Uterus (tissue), 4 donors: ENCODE measurements around the gene CRIP2. TPM values are rescaled to one million over a fixed set of nuclear protein-coding genes. Genes with fewer than 3 reads are reported as not detected.
A peak's percentile ranks its signal among the peaks of the same experiment; 100 is the strongest.

Source experiments
- DNase-seq, 2 donors: peaks; one replicate each; pipeline ENCODE4 v3.0.0-alpha.2; 2019 to 2020
- H3K27ac ChIP-seq, 2 donors: fragments of 200-600 bp; sonication (generic); 1 replicate in 1 of 2; 2 replicates in 1 of 2; pipeline ENCODE4 v1.5.1; 2016 to 2018
- H3K27me3 ChIP-seq, 2 donors: fragments of 200-600 bp; sonication (generic); one replicate each; pipeline ENCODE4 v1.5.1; 2018 to 2019; ENCODE audit warnings: control low read depth in 1 of 2
- H3K36me3 ChIP-seq, 2 donors: fragments of 200-600 bp; sonication (generic); one replicate each; pipeline ENCODE4 v1.5.1; 2019; ENCODE audit warnings: control low read depth in 1 of 2
- H3K4me1 ChIP-seq, 2 donors: fragments of 200-600 bp; sonication (generic); one replicate each; pipeline ENCODE4 v1.5.1; 2018 to 2019; ENCODE audit warnings: control low read depth in 1 of 2
- H3K4me3 ChIP-seq, 2 donors: fragments of 200-600 bp; sonication (generic); 1 replicate in 1 of 2; 2 replicates in 1 of 2; pipeline ENCODE4 v1.5.1; 2018 to 2019; ENCODE audit warnings: mild to moderate bottlenecking in 1 of 2
- H3K9me3 ChIP-seq, 2 donors: fragments of 200-600 bp; sonication (generic); one replicate each; pipeline ENCODE4 v1.5.1; 2019; ENCODE audit warnings: control low read depth in 1 of 2
- CTCF ChIP-seq, 4 experiments: fragments of 200-600 bp in 2 of 4; fragments of 450-650 bp in 2 of 4; sonication (generic) in 2 of 4; IDR thresholded peaks; one replicate each; pipeline ENCODE4 v1.5.1; 2016 to 2019; ENCODE audit warnings: antibody characterized with exemption in 4 of 4, mild to moderate bottlenecking in 2 of 4, moderate library complexity in 1 of 4
- POLR2A ChIP-seq, 2 donors: fragments of 450-650 bp; IDR thresholded peaks; one replicate each; pipeline ENCODE4 v1.6.1; 2016; ENCODE audit warnings: antibody characterized with exemption in 2 of 2, mild to moderate bottlenecking in 1 of 2, moderate library complexity in 1 of 2
- intact Hi-C: fragments of 100-400 bp; cut with DNase I; formaldehyde crosslinking; loops from one replicate; pipeline ENCODE4 v1.15.1; 2023; ENCODE audit warnings: low total_unique reads
- total RNA-seq, 4 donors: library from RNA; depleted of rRNA in 3 of 4; stranded (reverse); fragments of >200 nt in 3 of 4; gene quantifications; one replicate each; pipeline versions ENCODE4 v1.1.0 to v1.2.4, GENCODE V29; 2014 to 2023
- donor health status: DM: yes; HTN: yes; CAD: no.

The CRIP2 gene
- total RNA-seq, 4 donors from 2014 or later: 76.1 to 377 (median 163) TPM

- no peaks in the 10 kb centered on the region for H3K27me3 ChIP-seq
- DNase-seq: peak; percentile 71 to 82
- peak overlapping the region; percentile 27 to 73 for H3K4me3 ChIP-seq
- intact Hi-C loops: no loop called here
- no peaks in the 10 kb centered on the region for H3K9me3 ChIP-seq
- H3K36me3 ChIP-seq: no peaks in the 10 kb centered on the region
- peaks cover 0 to 16% of the 10 kb centered on the region in 2 donors for H3K4me1 ChIP-seq
- H3K27ac ChIP-seq: peak overlapping the region; percentile 25 to 73
- TF ChIP-seq POLR2A (IDR thresholded peaks at IDR 0.05) (peak in 1 of 2 donors; percentile 57), CTCF (IDR thresholded peaks at IDR 0.05) (peak; percentile 72 to 96 (median 94))
Measured at GRCh38 chr14:105527826-105528585, 53.4 kb downstream of the CRIP2 start.

GRCh38 chr14:105528586-105529318, 54.1 kb downstream of the CRIP2 start:
- H3K4me1 ChIP-seq: peaks cover 0 to 16% of the 10 kb centered on the region in 2 donors

GRCh38 chr14:105529319-105529568, 54.6 kb downstream of the CRIP2 start:
- TF ChIP-seq CTCF (IDR thresholded peaks at IDR 0.05): no peak
- TF ChIP-seq POLR2A (IDR thresholded peaks at IDR 0.05): no peak
- DNase-seq: no peak
- H3K4me1 ChIP-seq: peaks cover 0 to 16% of the 10 kb centered on the region in 2 donors
- no peaks in the 10 kb centered on the region for H3K9me3 ChIP-seq
- H3K4me3 ChIP-seq: no peak overlapping the region
- H3K36me3 ChIP-seq: no peaks in the 10 kb centered on the region
- intact Hi-C loops: no loop called here
- no peaks in the 10 kb centered on the region for H3K27me3 ChIP-seq
- H3K27ac ChIP-seq: no peak overlapping the region

More at GRCh38 chr14:105528586-105529318, 54.1 kb downstream of the CRIP2 start:
- no peak for DNase-seq
- intact Hi-C loops: no loop called here
- H3K27ac ChIP-seq: no peak overlapping the region
- H3K36me3 ChIP-seq: no peaks in the 10 kb centered on the region
- TF ChIP-seq POLR2A (IDR thresholded peaks at IDR 0.05) (no peak), CTCF (IDR thresholded peaks at IDR 0.05) (no peak)
- H3K27me3 ChIP-seq: no peaks in the 10 kb centered on the region
- H3K4me3 ChIP-seq: peak overlapping the region; percentile 27 to 73
- no peaks in the 10 kb centered on the region for H3K9me3 ChIP-seq

Other genes starting within 250 kb of the CRIP2 start
- 10 to 100 TPM; 12.8 to 41.9 (median 27.9) TPM for gene BTBD6, start 226.3 kb upstream of the CRIP2 start, total RNA-seq
- gene BRF1, start 173.8 kb upstream of the CRIP2 start, total RNA-seq: 10 to 100 TPM in 3 of 4 donors, 1 to 10 TPM in 1; 9.7 to 77.7 (median 61.3) TPM
- 100 to 1,000 TPM in 1 of 4 donors, 10 to 100 TPM in 3; 37.1 to 116 (median 52.2) TPM for gene PACS2, start 160.1 kb upstream of the CRIP2 start, total RNA-seq
- 1 to 10 TPM in 2 of 4 donors, not detected in 2; 1.1 to 3.8 TPM for gene TEX22, start 76.3 kb upstream of the CRIP2 start, total RNA-seq
- gene MTA1, start 55.0 kb upstream of the CRIP2 start, total RNA-seq: 100 to 1,000 TPM in 2 of 4 donors, 10 to 100 TPM in 2; 62.9 to 218 (median 108) TPM
- gene CRIP1, start 12.1 kb downstream of the CRIP2 start, total RNA-seq: 10 to 100 TPM in 3 of 4 donors, under 1 TPM in 1; 0.51 to 64.7 (median 34.4) TPM
- gene TEDC1, start 16.4 kb downstream of the CRIP2 start, total RNA-seq: 10 to 100 TPM in 1 of 4 donors, 1 to 10 TPM in 1, under 1 TPM in 1, not detected in 1; 0.51 to 11.0 (median 9.4) TPM
- gene TMEM121, start 51.8 kb downstream of the CRIP2 start, total RNA-seq: 10 to 100 TPM in 1 of 4 donors, 1 to 10 TPM in 3; 2.0 to 42.1 (median 7.7) TPM